Lower lobe of right lung (tissue), 2 donors: ENCODE data around the gene LMO1. TPM values are rescaled to one million over a fixed set of nuclear protein-coding genes. Genes with fewer than 3 reads are reported as not detected.

Experiments
- ATAC-seq, 2 donors: fragments of 200-7000 bp; cut with Tn5 transposase; one replicate each; pipeline ENCODE4 v1.9.1; 2020 to 2022; ENCODE audit warnings: mild to moderate bottlenecking in 2 of 2, moderate library complexity in 2 of 2
- DNase-seq: peaks from one replicate; pipeline ENCODE4 v3.0.0-alpha.2; 2020
- H3K27ac ChIP-seq: fragments of 200-600 bp; one replicate; pipeline ENCODE4 v1.8.0; 2022
- H3K27me3 ChIP-seq: fragments of 200-600 bp; one replicate; pipeline ENCODE4 v1.8.0; 2022; ENCODE audit warnings: low read depth
- H3K36me3 ChIP-seq: fragments of 200-600 bp; one replicate; pipeline ENCODE4 v1.8.0; 2022; ENCODE audit warnings: mild to moderate bottlenecking
- H3K4me1 ChIP-seq: fragments of 200-600 bp; one replicate; pipeline ENCODE4 v1.8.0; 2022
- H3K4me3 ChIP-seq: fragments of 200-600 bp; one replicate; pipeline ENCODE4 v1.8.0; 2022; ENCODE audit warnings: mild to moderate bottlenecking
- H3K9me3 ChIP-seq: fragments of 200-600 bp; one replicate; pipeline ENCODE4 v1.8.0; 2022
- intact Hi-C: fragments of 100-400 bp; cut with DNase I; formaldehyde crosslinking; loops from one replicate; pipeline ENCODE4 v1.11.0; 2022
- total RNA-seq: library from RNA; stranded (reverse); fragmentation: NEBNext Ultra II Directional; extraction: Animal tissue kit (Norgen Biotek cat#: 25700); gene quantifications from one replicate; pipeline ENCODE4 v1.2.1, GENCODE V29; 2021
- TF ChIP-seq, protein P1 (sequence below): fragments of 200-600 bp; IDR thresholded peaks from one replicate; pipeline ENCODE4 v1.8.0; 2022; ENCODE audit warnings: antibody characterized with exemption, mild to moderate bottlenecking
- donor health status: DM: no; HTN: yes; CAD: no; lungs with severe emphysema.

Gene LMO1
- total RNA-seq, 1 donor from 2014 or later, result not detected

DNA sequence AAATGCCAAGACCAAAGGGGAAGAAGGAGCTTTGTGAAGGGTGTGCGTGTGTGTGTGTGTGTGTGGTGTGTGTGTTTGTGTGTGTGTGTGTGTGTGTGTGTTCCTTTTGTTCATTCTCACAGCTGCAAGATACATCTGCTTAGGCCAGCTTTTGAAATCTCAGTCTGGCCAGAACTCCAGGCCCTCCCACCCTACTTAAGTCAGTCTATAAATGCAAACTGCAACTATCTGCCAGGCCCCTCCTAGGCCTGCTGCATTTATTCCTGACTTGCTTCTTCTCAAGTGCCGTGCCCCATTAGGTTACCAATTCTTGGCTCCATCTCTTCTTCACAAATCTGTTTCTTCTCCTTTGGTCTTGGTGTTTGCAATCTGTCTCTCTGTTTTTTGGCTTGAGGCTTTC is 73.2 kb downstream of the LMO1 start:
- Histone ChIP-seq H3K4me3 (no peak overlapping the region), H3K36me3 (no peaks in the 10 kb centered on the region), H3K27me3 (peaks cover 13% of the 10 kb centered on the region), H3K27ac (no peak overlapping the region), H3K4me1 (no peaks in the 10 kb centered on the region), H3K9me3 (no peaks in the 10 kb centered on the region)
- intact Hi-C loops, result no loop called here
- no peak for ATAC-seq
- DNase-seq, result no peak
- TF ChIP-seq, protein P1, sequence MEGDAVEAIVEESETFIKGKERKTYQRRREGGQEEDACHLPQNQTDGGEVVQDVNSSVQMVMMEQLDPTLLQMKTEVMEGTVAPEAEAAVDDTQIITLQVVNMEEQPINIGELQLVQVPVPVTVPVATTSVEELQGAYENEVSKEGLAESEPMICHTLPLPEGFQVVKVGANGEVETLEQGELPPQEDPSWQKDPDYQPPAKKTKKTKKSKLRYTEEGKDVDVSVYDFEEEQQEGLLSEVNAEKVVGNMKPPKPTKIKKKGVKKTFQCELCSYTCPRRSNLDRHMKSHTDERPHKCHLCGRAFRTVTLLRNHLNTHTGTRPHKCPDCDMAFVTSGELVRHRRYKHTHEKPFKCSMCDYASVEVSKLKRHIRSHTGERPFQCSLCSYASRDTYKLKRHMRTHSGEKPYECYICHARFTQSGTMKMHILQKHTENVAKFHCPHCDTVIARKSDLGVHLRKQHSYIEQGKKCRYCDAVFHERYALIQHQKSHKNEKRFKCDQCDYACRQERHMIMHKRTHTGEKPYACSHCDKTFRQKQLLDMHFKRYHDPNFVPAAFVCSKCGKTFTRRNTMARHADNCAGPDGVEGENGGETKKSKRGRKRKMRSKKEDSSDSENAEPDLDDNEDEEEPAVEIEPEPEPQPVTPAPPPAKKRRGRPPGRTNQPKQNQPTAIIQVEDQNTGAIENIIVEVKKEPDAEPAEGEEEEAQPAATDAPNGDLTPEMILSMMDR, result no peak

DNA sequence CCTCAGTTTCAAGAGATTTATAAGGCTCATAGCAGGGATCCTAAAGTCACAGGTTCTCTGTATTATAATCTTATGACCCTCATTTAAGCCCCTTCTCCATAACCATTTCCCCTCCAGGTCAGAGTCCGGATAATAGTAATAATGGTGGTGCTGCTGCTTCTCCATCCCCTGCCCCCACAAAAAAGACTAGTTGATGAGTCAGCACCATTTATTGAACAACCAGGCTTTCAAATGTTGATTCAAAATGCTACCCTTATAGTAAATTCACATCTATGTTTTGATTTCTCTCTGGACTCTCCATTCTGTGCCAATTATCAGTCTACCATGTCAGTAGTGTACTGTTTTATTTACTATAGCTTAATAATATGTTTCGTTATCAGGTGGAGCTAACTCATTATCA is 77.2 kb downstream of the LMO1 start:
- ATAC-seq (no peak), DNase-seq (no peak)
- H3K36me3 ChIP-seq, result no peaks in the 10 kb centered on the region
- intact Hi-C loops, result no loop called here
- no peaks in the 10 kb centered on the region for H3K9me3 ChIP-seq
- H3K4me3 ChIP-seq, result no peak overlapping the region
- H3K27ac ChIP-seq, result no peak overlapping the region
- TF ChIP-seq, protein P1, result no peak
- peaks cover 4% of the 10 kb centered on the region for H3K27me3 ChIP-seq
- no peaks in the 10 kb centered on the region for H3K4me1 ChIP-seq

DNA sequence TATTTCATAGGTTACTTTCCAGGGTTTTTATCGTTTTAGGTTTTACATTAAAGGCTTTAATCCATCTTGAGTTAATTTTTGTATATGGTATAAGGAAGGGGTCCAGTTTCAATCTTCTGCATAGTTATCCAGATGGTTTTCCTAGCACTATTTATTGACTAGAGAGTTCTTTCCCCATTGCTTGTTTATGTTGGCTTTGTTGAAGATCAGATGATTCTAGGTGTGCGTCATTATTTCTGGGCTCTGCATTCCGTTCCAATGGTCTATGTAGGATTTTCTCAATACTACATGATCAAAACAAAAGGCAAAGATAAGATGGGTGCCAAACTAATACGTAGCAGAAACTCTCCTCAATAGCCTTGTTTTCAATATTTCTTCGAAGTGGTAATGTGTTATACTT is 80.6 kb downstream of the LMO1 start:
- no peak for ATAC-seq
- H3K9me3 ChIP-seq, result no peaks in the 10 kb centered on the region
- no peak overlapping the region for H3K4me3 ChIP-seq
- TF ChIP-seq, protein P1, result no peak
- intact Hi-C loops, result no loop called here
- H3K27me3 ChIP-seq, result peaks cover 4% of the 10 kb centered on the region
- no peaks in the 10 kb centered on the region for H3K36me3 ChIP-seq
- H3K4me1 ChIP-seq, result no peaks in the 10 kb centered on the region
- H3K27ac ChIP-seq, result no peak overlapping the region
- DNase-seq, result no peak

DNA sequence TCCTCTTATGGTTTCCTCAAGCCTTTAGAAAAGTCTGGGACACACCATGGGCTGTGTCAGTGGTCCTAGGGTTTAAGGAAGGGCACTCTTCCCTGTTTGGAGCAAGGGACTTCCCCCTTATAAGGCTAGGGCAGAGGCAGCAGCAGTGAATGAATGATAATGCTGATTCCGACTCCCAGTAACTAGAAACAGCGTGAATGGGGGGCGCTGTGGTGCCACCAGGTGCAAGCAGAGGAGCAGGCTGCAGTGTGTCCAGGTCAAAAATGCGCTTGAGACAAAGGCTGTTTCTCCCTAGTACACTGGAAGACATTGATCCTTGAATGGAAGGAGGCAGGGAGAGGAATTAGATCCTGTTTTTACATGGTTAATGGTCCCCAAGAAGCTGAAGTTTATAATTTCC is 83.2 kb downstream of the LMO1 start:
- TF ChIP-seq, protein P1, result no peak
- DNase-seq (no peak), ATAC-seq (no peak)
- Histone ChIP-seq H3K4me1 (no peaks in the 10 kb centered on the region), H3K36me3 (no peaks in the 10 kb centered on the region), H3K4me3 (no peak overlapping the region), H3K9me3 (no peaks in the 10 kb centered on the region), H3K27me3 (no peaks in the 10 kb centered on the region), H3K27ac (no peak overlapping the region)
- intact Hi-C loops, result no loop called here

DNA sequence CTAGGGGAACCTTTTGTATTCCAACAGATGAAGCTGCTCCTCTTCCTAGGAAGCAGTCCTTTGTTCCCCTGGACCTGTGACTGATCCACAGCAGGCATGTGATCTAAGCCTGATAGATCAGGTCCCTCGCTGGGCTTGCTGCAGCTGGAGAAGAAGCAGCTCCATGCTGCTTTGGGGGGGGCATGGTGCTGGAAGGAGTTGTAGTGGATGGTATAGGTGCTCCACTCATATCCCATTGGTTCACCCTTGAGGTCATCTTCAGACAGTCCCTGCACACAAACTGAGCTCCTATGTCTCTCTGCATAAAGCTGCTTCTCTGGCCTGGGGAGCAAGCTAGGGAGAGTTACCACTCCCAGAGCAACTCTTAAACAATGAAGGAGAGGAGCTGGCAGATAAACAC is 85.4 kb downstream of the LMO1 start:
- TF ChIP-seq, protein P1, result no peak
- Histone ChIP-seq H3K27me3 (no peaks in the 10 kb centered on the region), H3K27ac (no peak overlapping the region), H3K9me3 (no peaks in the 10 kb centered on the region), H3K4me1 (no peaks in the 10 kb centered on the region), H3K36me3 (no peaks in the 10 kb centered on the region), H3K4me3 (no peak overlapping the region)
- DNase-seq, result no peak
- intact Hi-C loops, result no loop called here
- ATAC-seq, result no peak

DNA sequence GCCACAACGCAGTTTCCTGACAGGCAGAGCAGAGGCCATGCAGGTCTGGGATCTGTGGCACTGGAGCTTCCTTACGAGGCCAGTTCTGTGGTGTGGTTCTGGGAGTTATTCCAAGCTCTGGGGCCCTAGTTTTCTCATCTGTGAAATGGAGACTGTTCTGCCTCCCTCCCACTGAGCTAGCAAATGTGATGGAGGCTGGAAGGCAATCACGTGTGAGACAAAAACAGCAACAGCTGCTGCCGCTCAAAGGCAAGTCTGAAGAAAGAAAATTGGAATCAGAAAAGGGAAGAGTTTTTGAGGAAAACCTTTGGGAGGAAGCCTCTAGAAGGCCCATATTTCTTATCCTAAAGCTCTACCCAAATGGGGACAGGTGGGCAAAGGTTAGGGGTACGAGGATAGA is 86.5 kb downstream of the LMO1 start:
- TF ChIP-seq, protein P1, result no peak
- no peak overlapping the region for H3K4me3 ChIP-seq
- DNase-seq (no peak), ATAC-seq (no peak)
- no peaks in the 10 kb centered on the region for H3K27me3 ChIP-seq
- intact Hi-C loops, result no loop called here
- no peak overlapping the region for H3K27ac ChIP-seq
- H3K36me3 ChIP-seq, result no peaks in the 10 kb centered on the region
- H3K4me1 ChIP-seq, result no peaks in the 10 kb centered on the region
- no peaks in the 10 kb centered on the region for H3K9me3 ChIP-seq
